Left ventricle myocardium inferior (tissue), 1 donor: ENCODE results near the gene TRIM66. TPM values are rescaled to one million over a fixed set of nuclear protein-coding genes. Genes with fewer than 3 reads are reported as not detected.

Experiments used
- DNase-seq: peaks from one replicate; pipeline ENCODE4 v3.0.0-alpha.2; 2020
- H3K27ac ChIP-seq: fragments of 200-600 bp; replicated peaks from 2 replicates; pipeline ENCODE4 v1.8.0; 2021
- H3K27me3 ChIP-seq: fragments of 200-600 bp; 2 replicates; pipeline ENCODE4 v1.8.0; 2021; ENCODE audit warnings: low read depth
- H3K36me3 ChIP-seq: fragments of 200-600 bp; 2 replicates; pipeline ENCODE4 v1.8.0; 2021
- H3K4me1 ChIP-seq: fragments of 200-600 bp; 2 replicates; pipeline ENCODE4 v1.8.0; 2021
- H3K4me3 ChIP-seq: fragments of 200-600 bp; 2 replicates; pipeline ENCODE4 v1.8.0; 2021; ENCODE audit warnings: mild to moderate bottlenecking, moderate library complexity
- H3K9me3 ChIP-seq: fragments of 200-600 bp; replicated peaks from 2 replicates; pipeline ENCODE4 v1.8.0; 2021
- intact Hi-C: fragments of 100-400 bp; cut with micrococcal nuclease; formaldehyde crosslinking; loops from one replicate; pipeline ENCODE4 v1.11.0; 2022
- total RNA-seq: library from RNA; stranded (reverse); fragmentation: NEBNext Ultra II Directional; extraction: Animal tissue kit (Norgen Biotek cat#: 25700); gene quantifications from one replicate; pipeline ENCODE4 v1.2.1, GENCODE V29; 2021
- TF ChIP-seq, protein P1 (sequence below): fragments of 200-600 bp; IDR thresholded peaks from 2 replicates; pipeline ENCODE4 v1.8.0; 2021; ENCODE audit warnings: antibody characterized with exemption, mild to moderate bottlenecking, borderline replicate concordance
- donor health status: DM: no; HTN: yes; CAD: no; lungs with severe emphysema.

The TRIM66 gene
- total RNA-seq, 1 donor from 2014 or later: 4.1 TPM

GRCh38 chr11:8694137-8694536 is 11.7 kb upstream of the TRIM66 start:
- DNase-seq: no peak
- peaks cover 5% of the 10 kb centered on the region for H3K4me1 ChIP-seq
- H3K27me3 ChIP-seq: no peaks in the 10 kb centered on the region
- TF ChIP-seq, protein P1, sequence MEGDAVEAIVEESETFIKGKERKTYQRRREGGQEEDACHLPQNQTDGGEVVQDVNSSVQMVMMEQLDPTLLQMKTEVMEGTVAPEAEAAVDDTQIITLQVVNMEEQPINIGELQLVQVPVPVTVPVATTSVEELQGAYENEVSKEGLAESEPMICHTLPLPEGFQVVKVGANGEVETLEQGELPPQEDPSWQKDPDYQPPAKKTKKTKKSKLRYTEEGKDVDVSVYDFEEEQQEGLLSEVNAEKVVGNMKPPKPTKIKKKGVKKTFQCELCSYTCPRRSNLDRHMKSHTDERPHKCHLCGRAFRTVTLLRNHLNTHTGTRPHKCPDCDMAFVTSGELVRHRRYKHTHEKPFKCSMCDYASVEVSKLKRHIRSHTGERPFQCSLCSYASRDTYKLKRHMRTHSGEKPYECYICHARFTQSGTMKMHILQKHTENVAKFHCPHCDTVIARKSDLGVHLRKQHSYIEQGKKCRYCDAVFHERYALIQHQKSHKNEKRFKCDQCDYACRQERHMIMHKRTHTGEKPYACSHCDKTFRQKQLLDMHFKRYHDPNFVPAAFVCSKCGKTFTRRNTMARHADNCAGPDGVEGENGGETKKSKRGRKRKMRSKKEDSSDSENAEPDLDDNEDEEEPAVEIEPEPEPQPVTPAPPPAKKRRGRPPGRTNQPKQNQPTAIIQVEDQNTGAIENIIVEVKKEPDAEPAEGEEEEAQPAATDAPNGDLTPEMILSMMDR: no peak
- no peaks in the 10 kb centered on the region for H3K9me3 ChIP-seq
- H3K27ac ChIP-seq: no peak overlapping the region
- H3K36me3 ChIP-seq: peaks cover 75% of the 10 kb centered on the region
- intact Hi-C loops: no loop called here
- H3K4me3 ChIP-seq: no peak overlapping the region

DNA sequence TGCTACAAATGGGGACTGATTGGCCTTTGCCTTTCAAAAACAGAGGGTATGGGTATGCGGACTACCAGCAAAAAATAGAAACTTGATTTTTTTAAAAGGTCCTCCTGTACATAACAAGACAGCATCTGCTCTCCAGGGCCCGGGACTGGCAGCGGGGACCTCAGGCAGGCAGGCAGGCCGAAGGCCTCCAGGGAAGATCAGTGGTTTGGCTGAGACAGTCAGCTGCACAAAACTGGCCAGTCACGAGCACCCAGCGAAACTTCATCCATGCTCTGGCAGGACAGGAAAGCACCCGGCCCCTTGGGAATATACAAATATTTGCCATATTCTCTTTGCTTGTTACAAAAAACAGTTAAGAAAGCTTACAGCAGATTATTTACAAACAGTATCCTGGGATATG is 11.1 kb upstream of the TRIM66 start:
- no peak for DNase-seq
- no peak overlapping the region for H3K27ac ChIP-seq
- no peaks in the 10 kb centered on the region for H3K9me3 ChIP-seq
- H3K27me3 ChIP-seq: no peaks in the 10 kb centered on the region
- H3K4me3 ChIP-seq: no peak overlapping the region
- peaks cover 7% of the 10 kb centered on the region for H3K4me1 ChIP-seq
- peaks cover 69% of the 10 kb centered on the region for H3K36me3 ChIP-seq
- TF ChIP-seq, protein P1: no peak
- intact Hi-C loops: no loop called here

DNA sequence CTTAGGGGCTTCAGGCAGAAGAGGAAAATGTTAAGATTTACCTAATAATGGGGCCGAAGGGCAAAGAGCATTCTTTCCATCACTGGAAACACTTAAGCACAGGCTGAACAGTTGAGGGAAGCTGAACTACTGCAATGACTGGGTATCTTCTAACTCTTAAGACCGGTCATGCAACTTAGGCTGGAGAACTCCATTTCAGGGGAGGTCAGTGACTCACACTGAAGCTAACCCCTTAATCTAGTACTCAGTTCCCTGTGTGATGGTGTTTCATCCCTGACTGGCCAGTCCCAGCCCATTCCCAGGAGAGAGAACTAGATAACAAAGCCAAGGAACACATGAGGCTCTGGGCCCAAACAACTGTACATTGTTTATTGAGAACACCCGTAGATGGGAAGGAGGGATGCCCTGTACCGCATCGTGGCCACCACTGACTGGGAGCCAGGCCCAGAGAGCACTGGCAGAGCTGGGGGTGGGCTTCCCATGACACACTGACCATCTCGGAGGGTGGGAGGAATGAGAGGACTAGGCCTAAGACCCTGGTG is 10.6 kb upstream of the TRIM66 start:
- Histone ChIP-seq H3K36me3 (peaks cover 64% of the 10 kb centered on the region), H3K27me3 (no peaks in the 10 kb centered on the region), H3K4me3 (no peak overlapping the region), H3K9me3 (no peaks in the 10 kb centered on the region), H3K27ac (no peak overlapping the region), H3K4me1 (peaks cover 12% of the 10 kb centered on the region)
- no peak for DNase-seq
- intact Hi-C loops: no loop called here
- TF ChIP-seq, protein P1: no peak

DNA sequence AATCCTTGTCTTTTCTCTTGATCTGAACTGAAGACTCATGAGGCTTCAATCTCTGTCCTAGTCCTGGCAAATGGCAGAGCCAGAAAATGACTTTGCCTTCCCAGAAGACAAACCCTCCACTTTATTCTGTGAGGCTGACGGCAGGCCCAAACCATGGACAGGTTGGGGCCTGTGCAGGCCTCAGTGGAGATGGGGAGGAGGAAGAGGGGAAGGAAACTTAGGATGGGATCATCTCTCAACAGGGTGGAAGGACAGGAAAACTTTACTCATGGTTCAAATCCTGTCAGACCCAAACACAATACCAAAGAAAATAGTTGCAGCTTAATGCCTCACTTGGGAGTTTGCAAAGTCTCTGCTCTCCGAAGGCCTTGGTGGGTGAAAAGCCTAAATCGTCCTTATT is 10.0 kb upstream of the TRIM66 start:
- H3K9me3 ChIP-seq: no peaks in the 10 kb centered on the region
- intact Hi-C loops: no loop called here
- H3K4me3 ChIP-seq: no peak overlapping the region
- TF ChIP-seq, protein P1: no peak
- DNase-seq: no peak
- H3K27ac ChIP-seq: no peak overlapping the region
- no peaks in the 10 kb centered on the region for H3K27me3 ChIP-seq
- H3K36me3 ChIP-seq: peaks cover 60% of the 10 kb centered on the region
- H3K4me1 ChIP-seq: peaks cover 18% of the 10 kb centered on the region

DNA sequence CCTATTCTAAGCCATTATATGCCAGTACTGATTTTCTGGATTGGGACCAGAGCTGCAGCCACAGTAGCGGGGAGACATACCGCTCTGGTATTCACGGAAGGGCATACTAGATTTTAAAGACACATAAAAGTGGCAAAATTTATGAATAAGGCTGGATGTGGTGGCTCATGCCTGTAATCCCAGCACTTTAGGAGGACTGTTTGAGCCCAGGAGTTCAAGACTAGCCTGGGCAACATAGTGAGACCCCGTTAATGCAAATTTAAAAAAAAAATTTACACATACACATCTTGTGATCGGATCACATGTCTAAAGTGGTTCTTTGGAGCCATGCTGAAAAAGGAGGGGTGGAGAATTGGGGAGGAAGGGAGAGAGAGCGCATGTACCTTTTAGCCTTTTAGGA is 9.1 kb upstream of the TRIM66 start:
- intact Hi-C loops: no loop called here
- H3K36me3 ChIP-seq: peaks cover 59% of the 10 kb centered on the region

More for the DNA sequence above, 9.1 kb upstream of the TRIM66 start:
- no peak overlapping the region for H3K4me3 ChIP-seq
- TF ChIP-seq, protein P1: no peak
- no peak for DNase-seq
- no peak overlapping the region for H3K27ac ChIP-seq
- peaks cover 20% of the 10 kb centered on the region for H3K4me1 ChIP-seq
- H3K9me3 ChIP-seq: no peaks in the 10 kb centered on the region
- no peaks in the 10 kb centered on the region for H3K27me3 ChIP-seq
